H1 (cell line): ENCODE results near the gene NLRP6. TPM values are rescaled to one million over a fixed set of nuclear protein-coding genes. Genes with fewer than 3 reads are reported as not detected.

Experiments
- CTCF ChIA-PET: fragments of 300-600 bp; sonication (Branson Sonifier 250); formaldehyde crosslinking; loops from one replicate; lab custom pipeline; 2021; ENCODE audit not compliant: partially characterized antibody; lab: Charles Lee
- POLR2A ChIA-PET: fragments of 300-600 bp; sonication (Branson Sonifier 250); formaldehyde crosslinking; loops from one replicate; lab custom pipeline; 2021; ENCODE audit warnings: inconsistent platforms; ENCODE audit not compliant: partially characterized antibody; lab: Charles Lee
- DNase-seq, 2 experiments: peaks; one replicate each; pipeline versions ENCODE4 v3.0.0 to v3.0.0-alpha.2; 2010 to 2022; ENCODE audit warnings: low spot score in 2 of 2, low read depth in 1 of 2, mixed read lengths in 1 of 2
- FAIRE-seq: peaks from 2 replicates; lab custom pipeline; 2011; peaks lifted over from hg19 to GRCh38; lab: Jason Lieb, UNC
- H2AFZ ChIP-seq: 2 replicates; pipeline ENCODE4 v1.8.1; 2012; ENCODE audit warnings: low read length, inconsistent platforms
- H2AK5ac ChIP-seq: 2 replicates; pipeline ENCODE4 v1.6.1; 2013; ENCODE audit warnings: low read depth, low read length
- H2BK120ac ChIP-seq: replicated peaks from 2 replicates; pipeline ENCODE3; 2013; ENCODE audit warnings: low read depth, low read length, inconsistent platforms
- H2BK12ac ChIP-seq: 2 replicates; pipeline ENCODE4 v1.6.1; 2013; ENCODE audit warnings: low read depth, low read length
- H2BK15ac ChIP-seq: 2 replicates; pipeline ENCODE4 v1.6.1; 2013; ENCODE audit warnings: low read length
- H2BK20ac ChIP-seq: 2 replicates; pipeline ENCODE4 v1.6.1; 2013; ENCODE audit warnings: low read length
- H2BK5ac ChIP-seq: 2 replicates; pipeline ENCODE4 v1.6.1; 2013; ENCODE audit warnings: low read depth, low read length
- H3K14ac ChIP-seq: 2 replicates; pipeline ENCODE4 v1.6.1; 2013; ENCODE audit warnings: inconsistent platforms; ENCODE audit not compliant: insufficient read length
- H3K18ac ChIP-seq: 2 replicates; pipeline ENCODE4 v1.6.1; 2013; ENCODE audit warnings: low read length; ENCODE audit errors: extremely low read depth
- H3K23ac ChIP-seq: 2 replicates; pipeline ENCODE4 v1.6.1; 2013; ENCODE audit warnings: inconsistent platforms; ENCODE audit not compliant: insufficient read length
- H3K23me2 ChIP-seq: 2 replicates; pipeline ENCODE4 v1.6.1; 2013; ENCODE audit warnings: low read depth, low read length
- H3K27ac ChIP-seq: 2 replicates; pipeline ENCODE4 v1.6.1; 2011; ENCODE audit warnings: low read depth, low read length, inconsistent platforms
- H3K27me3 ChIP-seq, 4 experiments: replicated peaks in 1 of 4; 1 replicate in 1 of 4; 2 replicates in 3 of 4; pipeline versions ENCODE4 v1.6.1 to v1.8.1; 2011 to 2013; ENCODE audit warnings: low read length in 3 of 4, mild to moderate bottlenecking in 3 of 4, inconsistent platforms in 2 of 4, mixed read lengths in 2 of 4, moderate library complexity in 1 of 4; ENCODE audit not compliant: control insufficient read depth in 3 of 4, insufficient read depth in 3 of 4; ENCODE audit errors: extremely low read depth in 1 of 4
- H3K36me3 ChIP-seq, 4 experiments: 2 replicates each; pipeline versions ENCODE4 v1.6.1 to v1.8.1; 2011 to 2013; ENCODE audit warnings: mild to moderate bottlenecking in 4 of 4, low read length in 3 of 4, moderate library complexity in 2 of 4, control low read depth in 1 of 4, inconsistent platforms in 1 of 4; ENCODE audit not compliant: insufficient read depth in 4 of 4, control insufficient read depth in 2 of 4
- H3K4ac ChIP-seq: replicated peaks from 2 replicates; pipeline ENCODE3; 2013; ENCODE audit warnings: low read length, low read depth, mixed read lengths, inconsistent platforms; ENCODE audit not compliant: insufficient read length
- H3K4me1 ChIP-seq, 4 experiments: replicated peaks in 1 of 4; 1 replicate in 1 of 4; 2 replicates in 3 of 4; pipeline versions ENCODE4 v1.6.1 to v1.8.1; 2011 to 2013; ENCODE audit warnings: low read length in 3 of 4, inconsistent platforms in 2 of 4, mixed read lengths in 1 of 4; ENCODE audit not compliant: insufficient read depth in 4 of 4, control insufficient read depth in 3 of 4
- H3K4me2 ChIP-seq, 2 experiments: 2 replicates each; pipeline versions ENCODE4 v1.6.1 to v1.8.1; 2011 to 2013; ENCODE audit warnings: low read depth in 2 of 2, low read length in 2 of 2, control low read depth in 1 of 2, inconsistent platforms in 1 of 2, mild to moderate bottlenecking in 1 of 2; ENCODE audit not compliant: insufficient read depth in 1 of 2
- H3K4me3 ChIP-seq, 4 experiments: fragments of 200-600, 300-600 bp in 1 of 4; sonication (generic), shearing (Covaris generic), sonication (Bioruptor Twin) in 1 of 4; 2 replicates each; pipeline versions ENCODE4 v1.5.1 to v1.8.1; 2011 to 2016; ENCODE audit warnings: low read length in 4 of 4, low read depth in 3 of 4, control low read depth in 2 of 4, inconsistent platforms in 2 of 4, mild to moderate bottlenecking in 2 of 4, mixed read lengths in 1 of 4, moderate library complexity in 1 of 4; ENCODE audit not compliant: insufficient read depth in 2 of 4; ENCODE audit errors: extremely low read depth in 1 of 4
- H3K56ac ChIP-seq: replicated peaks from 2 replicates; pipeline ENCODE3; 2013; ENCODE audit warnings: low read depth, mild to moderate bottlenecking, mixed read lengths, low read length, inconsistent platforms; ENCODE audit not compliant: insufficient read length
- H3K79me1 ChIP-seq: 2 replicates; pipeline ENCODE4 v1.6.1; 2013; ENCODE audit warnings: low read depth, low read length, control low read depth
- H3K79me2 ChIP-seq, 2 experiments: 2 replicates each; pipeline versions ENCODE4 v1.6.1 to v1.8.1; 2012 to 2013; ENCODE audit warnings: low read length in 2 of 2, mild to moderate bottlenecking in 2 of 2, inconsistent platforms in 1 of 2; ENCODE audit not compliant: insufficient read depth in 2 of 2, control insufficient read depth in 1 of 2
- H3K9ac ChIP-seq, 4 experiments: replicated peaks in 1 of 4; 1 replicate in 1 of 4; 2 replicates in 3 of 4; pipeline versions ENCODE4 v1.6.1 to v1.8.1; 2011 to 2013; ENCODE audit warnings: low read depth in 3 of 4, low read length in 3 of 4, control low read depth in 2 of 4, mild to moderate bottlenecking in 2 of 4, moderate library complexity in 2 of 4, inconsistent platforms in 1 of 4; ENCODE audit errors: extremely low read depth in 1 of 4
- H3K9me3 ChIP-seq, 2 experiments: 2 replicates each; pipeline versions ENCODE4 v1.6.1 to v1.8.1; 2012 to 2013; ENCODE audit warnings: mild to moderate bottlenecking in 2 of 2, moderate library complexity in 2 of 2, control low read depth in 1 of 2, inconsistent platforms in 1 of 2, low read depth in 1 of 2, low read length in 1 of 2, mixed read lengths in 1 of 2; ENCODE audit not compliant: insufficient read depth in 2 of 2
- H4K20me1 ChIP-seq, 2 experiments: replicated peaks in 1 of 2; 2 replicates each; pipeline versions ENCODE3 to v1.8.1; 2011 to 2013; ENCODE audit warnings: inconsistent platforms in 2 of 2, low read length in 2 of 2, mild to moderate bottlenecking in 1 of 2; ENCODE audit not compliant: insufficient read depth in 2 of 2, control insufficient read depth in 1 of 2
- H4K5ac ChIP-seq: 2 replicates; pipeline ENCODE4 v1.6.1; 2013; ENCODE audit warnings: low read length, low read depth, mixed read lengths, inconsistent platforms; ENCODE audit not compliant: insufficient read length
- H4K8ac ChIP-seq: 2 replicates; pipeline ENCODE4 v1.8.0; 2013; ENCODE audit warnings: mild to moderate bottlenecking, moderate library complexity, low read length, inconsistent platforms; ENCODE audit not compliant: insufficient read depth; ENCODE audit errors: extremely low read depth
- H4K91ac ChIP-seq: replicated peaks from 2 replicates; pipeline ENCODE3; 2013; ENCODE audit warnings: low read length, mixed read lengths, inconsistent platforms; ENCODE audit not compliant: insufficient read length
- BCL11A ChIP-seq, 2 experiments: IDR thresholded peaks; one replicate each; pipeline ENCODE4 v1.6.1; 2011; ENCODE audit warnings: low read depth in 2 of 2, low read length in 2 of 2, mild to moderate bottlenecking in 2 of 2
- CBX5 ChIP-seq: fragments of 300-800, 300-1000 bp; sonication (generic); IDR thresholded peaks from 2 replicates; pipeline ENCODE4 v1.7.1; 2016; ENCODE audit warnings: antibody characterized with exemption, low read length, low read depth
- CEBPB ChIP-seq: IDR thresholded peaks from 2 replicates; pipeline ENCODE4 v1.6.1; 2012; ENCODE audit warnings: low read depth, low read length
- CREB1 ChIP-seq: IDR thresholded peaks from 2 replicates; pipeline ENCODE4 v1.6.1; 2012; ENCODE audit warnings: inconsistent platforms
- EGR1 ChIP-seq: IDR thresholded peaks from 2 replicates; pipeline ENCODE4 v1.6.1; 2011; ENCODE audit warnings: low read depth, low read length, borderline replicate concordance
- JUN ChIP-seq: IDR thresholded peaks from 2 replicates; pipeline ENCODE4 v1.6.1; 2011; ENCODE audit warnings: low read depth, mild to moderate bottlenecking, improper control_type of control experiment, low read length
- NANOG ChIP-seq: IDR thresholded peaks from 2 replicates; pipeline ENCODE4 v1.6.1; 2011; ENCODE audit warnings: low read length, low read depth, mild to moderate bottlenecking, inconsistent platforms; ENCODE audit not compliant: insufficient read depth, poor library complexity, severe bottlenecking
- POU5F1 ChIP-seq: IDR thresholded peaks from 2 replicates; pipeline ENCODE4 v1.6.1; 2011; ENCODE audit warnings: low read depth, mild to moderate bottlenecking, low read length, moderate library complexity
- RFX5 ChIP-seq: IDR thresholded peaks from 2 replicates; pipeline ENCODE4 v1.6.1; 2011; ENCODE audit warnings: low read depth, low read length, improper control_type of control experiment, borderline replicate concordance
- SAP30 ChIP-seq: fragments of 300-600 bp; sonication (generic); IDR thresholded peaks from 2 replicates; pipeline ENCODE4 v1.7.1; 2012; ENCODE audit warnings: low read length, moderate library complexity, mild to moderate bottlenecking, inconsistent platforms; ENCODE audit not compliant: insufficient read depth, insufficient replicate concordance
- SP2 ChIP-seq: IDR thresholded peaks from 2 replicates; pipeline ENCODE4 v1.6.1; 2012; ENCODE audit warnings: mild to moderate bottlenecking, low read length, inconsistent platforms
- USF2 ChIP-seq: IDR thresholded peaks from 2 replicates; pipeline ENCODE4 v1.6.1; 2011; ENCODE audit warnings: low read length, improper control_type of control experiment
- WGBS, 2 experiments: shearing (Covaris generic) in 1 of 2; methylation state at CpG; one replicate each; pipeline versions ENCODE4 v1.1.6 to v1.1.7; 2013 to 2015; ENCODE audit warnings: low lambda C conversion rate in 2 of 2, mixed read lengths in 2 of 2, inconsistent platforms in 1 of 2, low coverage in 1 of 2, missing lambda C conversion rate in 1 of 2; ENCODE audit not compliant: insufficient replicate concordance in 2 of 2, insufficient coverage in 1 of 2, insufficient read length in 1 of 2; ENCODE audit errors: extremely low coverage in 1 of 2, missing lambda C conversion rate in 1 of 2; 5-methylcytosine and 5-hydroxymethylcytosine counted together
- polyA plus RNA-seq, 7 experiments: library from polyadenylated mRNA; depleted of rRNA in 3 of 7; stranded (reverse) in 5 of 7; unstranded in 2 of 7; fragments of >200 nt in 5 of 7; fragments of 200-250 nt in 2 of 7; gene quantifications; 1 replicate in 5 of 7; 2 replicates in 1 of 7; 4 replicates in 1 of 7; pipeline versions ENCODE4 v1.2.1 to v1.2.3, GENCODE V29; 2011 to 2013; ENCODE audit warnings: missing spikeins in 2 of 7, mixed read lengths in 2 of 7
- total RNA-seq: library from RNA; stranded (reverse); fragmentation: NEBNext Ultra II Directional; extraction: Animal tissue kit (Norgen Biotek cat#: 25700); gene quantifications from 2 replicates; pipeline ENCODE4 v1.2.1, GENCODE V29; 2021
- TF ChIP-seq, protein P1 (sequence below): IDR thresholded peaks from 2 replicates; pipeline ENCODE4 v1.6.1; 2011; ENCODE audit warnings: low read depth, mild to moderate bottlenecking, low read length; ENCODE audit not compliant: insufficient read depth

The NLRP6 gene
- total and polyA plus RNA-seq, 2 of the 8 experiments (the other 6 are each of a cell fraction or from before 2014, with no cell fraction given), result not detected

DNA sequence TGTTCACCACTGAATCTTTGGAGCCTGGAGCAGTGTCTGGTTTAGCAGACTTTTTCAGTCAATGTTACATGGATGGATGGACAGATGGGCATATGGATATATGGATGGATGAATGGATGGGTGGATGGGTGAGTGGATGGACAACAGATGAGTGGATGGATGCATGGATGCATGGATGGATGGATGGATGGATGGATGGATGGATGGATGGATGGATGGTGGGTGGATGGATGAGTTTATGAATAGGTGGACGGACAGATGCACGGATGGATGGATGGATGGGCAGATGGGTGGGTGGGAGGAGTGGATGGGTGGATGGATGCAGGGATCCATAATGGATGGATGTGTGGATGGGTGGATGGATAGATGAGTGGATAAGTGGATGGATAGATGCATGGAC lies 22.4 kb upstream of the NLRP6 start:
- H3K4me3 ChIP-seq, result no peak overlapping the region
- no peak overlapping the region for H2AK5ac ChIP-seq
- H3K79me1 ChIP-seq, result no peaks in the 10 kb centered on the region
- POLR2A ChIA-PET, result interaction anchor here (1.6 kb wide), 1 partner anchor 12 kb away, joined by 4 read pairs; no protein-coding TSS in a partner anchor
- peak overlapping the region; percentile 17; the same call in 1 of the 2 replicates for H4K8ac ChIP-seq
- no peak overlapping the region for H2BK20ac ChIP-seq
- H3K9me3 ChIP-seq, result no peaks in the 10 kb centered on the region
- no peak for DNase-seq
- no peaks in the 10 kb centered on the region for H3K79me2 ChIP-seq
- no peak overlapping the region for H2AFZ ChIP-seq
- no peak overlapping the region for H2BK12ac ChIP-seq
- no peak overlapping the region for H4K5ac ChIP-seq
- no peak overlapping the region for H3K4me2 ChIP-seq
- H3K23me2 ChIP-seq, result peaks cover 8% of the 10 kb centered on the region
- H2BK15ac ChIP-seq, result no peak overlapping the region
- H3K18ac ChIP-seq, result no peak overlapping the region
- H2BK5ac ChIP-seq, result no peak overlapping the region
- CTCF ChIA-PET, result interaction anchor here (5.7 to 9.8 kb wide), 2 partner anchors 15 to 109 kb away, joined by 88 to 212 read pairs; partner anchors contain the start of genes B4GALNT4 and PSMD13
- no peak for FAIRE-seq
- no peak overlapping the region for H3K23ac ChIP-seq
- no peak overlapping the region for H2BK120ac ChIP-seq
- H4K91ac ChIP-seq, result no peak overlapping the region
- 87% methylated on average over 2 of the region's 2 CpGs; no CpG with 5 or more reads in 1 of the 2 experiments for WGBS, 2 experiments
- no peak overlapping the region for H3K4ac ChIP-seq
- H3K9ac ChIP-seq, result no peak overlapping the region
- no peaks in the 10 kb centered on the region for H3K4me1 ChIP-seq
- no peaks in the 10 kb centered on the region for H4K20me1 ChIP-seq
- H3K27ac ChIP-seq, result no peak overlapping the region
- H3K27me3 ChIP-seq, result no peaks in the 10 kb centered on the region
- peaks cover 8 to 22% (median 14%) of the 10 kb centered on the region in 4 experiments for H3K36me3 ChIP-seq
- no peak overlapping the region for H3K14ac ChIP-seq
- H3K56ac ChIP-seq, result peak overlapping the region; percentile 20
- TF ChIP-seq NANOG (no peak), JUN (no peak), POU5F1 (no peak), USF2 (no peak), RFX5 (no peak), EGR1 (no peak), SP2 (no peak), BCL11A (IDR thresholded peaks at IDR 0.05; ENCODE audit: low read depth in 2 of 2, low read length in 2 of 2) (no peak), CBX5 (no peak), SAP30 (no peak), CREB1 (no peak), CEBPB (no peak)
- TF ChIP-seq, protein P1, sequence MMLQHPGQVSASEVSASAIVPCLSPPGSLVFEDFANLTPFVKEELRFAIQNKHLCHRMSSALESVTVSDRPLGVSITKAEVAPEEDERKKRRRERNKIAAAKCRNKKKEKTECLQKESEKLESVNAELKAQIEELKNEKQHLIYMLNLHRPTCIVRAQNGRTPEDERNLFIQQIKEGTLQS, result no peak
